ENCODE data around the gene ZNF490. TPM values are rescaled to one million over a fixed set of nuclear protein-coding genes. Genes with fewer than 3 reads are reported as not detected.

ZNF490 gene
- total and polyA plus RNA-seq, 10 of the 15 experiments (the other 5 are each of a cell fraction or from before 2014, with no cell fraction given), result 0.57 to 8.4 (median 3.2) TPM

DNA sequence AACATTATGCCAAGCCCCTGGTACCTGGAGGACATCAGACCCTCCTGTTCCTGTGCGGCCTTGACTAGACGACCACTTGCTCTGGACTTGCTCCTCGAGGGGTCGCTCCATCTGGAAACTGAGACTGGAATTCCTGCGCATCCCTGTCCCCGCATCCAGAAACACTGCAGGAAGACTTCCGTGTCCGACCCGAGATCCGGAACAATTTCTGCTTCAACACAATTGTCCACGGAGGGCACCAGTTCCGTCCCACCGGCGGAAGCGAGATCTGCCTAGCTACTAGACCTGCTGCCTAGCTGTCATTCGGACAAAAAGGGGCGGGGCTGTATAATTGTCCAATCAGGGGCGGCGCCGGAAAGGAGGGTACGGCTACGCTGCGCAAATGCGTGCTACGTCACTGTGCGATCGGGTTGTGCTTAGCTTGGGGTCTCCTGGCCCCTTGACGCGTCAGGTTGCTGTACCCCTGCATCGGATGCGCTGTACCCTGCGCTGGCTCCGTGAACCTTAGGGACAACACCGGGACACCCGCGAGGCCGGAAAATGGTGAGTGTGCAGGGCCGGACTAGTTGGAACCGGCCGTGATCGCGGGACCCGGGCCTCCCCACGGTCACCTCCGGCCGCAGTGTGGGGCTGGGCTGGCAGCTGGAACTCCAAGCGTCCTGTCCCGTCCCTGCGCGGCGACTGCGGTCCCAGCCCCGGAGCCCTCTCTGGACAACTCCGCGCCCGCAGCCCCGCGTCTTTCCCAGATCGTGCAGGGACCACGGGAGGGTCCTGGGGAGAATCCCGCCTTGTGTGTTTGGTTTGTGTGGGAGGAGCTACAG is at the start of gene ZNF490, which contains the start of gene ZNF791 (continued):
- TF ChIP-seq CBX5 (IDR thresholded peaks at IDR 0.05; ENCODE audit: low read depth), result no peak
- TF ChIP-seq RAD21 (IDR thresholded peaks at IDR 0.05; ENCODE audit: insufficient read depth, low read depth, low read length), result no peak
- TF ChIP-seq RUNX3 (IDR thresholded peaks at IDR 0.05; ENCODE audit: low read length), result peak; percentile 40
- TF ChIP-seq POU2F2 (IDR thresholded peaks at IDR 0.05; ENCODE audit: borderline replicate concordance, low read depth, low read length), result peak; percentile 82; the same call in 2 of the 3 replicates
- peak; percentile 84 for TF ChIP-seq SP1 (IDR thresholded peaks at IDR 0.05; ENCODE audit: low read depth, low read length)
- TF ChIP-seq, protein P1, sequence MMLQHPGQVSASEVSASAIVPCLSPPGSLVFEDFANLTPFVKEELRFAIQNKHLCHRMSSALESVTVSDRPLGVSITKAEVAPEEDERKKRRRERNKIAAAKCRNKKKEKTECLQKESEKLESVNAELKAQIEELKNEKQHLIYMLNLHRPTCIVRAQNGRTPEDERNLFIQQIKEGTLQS (IDR thresholded peaks at IDR 0.05; ENCODE audit: borderline replicate concordance, extremely low read depth, low read depth, low read length), result no peak
- TF ChIP-seq, protein P2, sequence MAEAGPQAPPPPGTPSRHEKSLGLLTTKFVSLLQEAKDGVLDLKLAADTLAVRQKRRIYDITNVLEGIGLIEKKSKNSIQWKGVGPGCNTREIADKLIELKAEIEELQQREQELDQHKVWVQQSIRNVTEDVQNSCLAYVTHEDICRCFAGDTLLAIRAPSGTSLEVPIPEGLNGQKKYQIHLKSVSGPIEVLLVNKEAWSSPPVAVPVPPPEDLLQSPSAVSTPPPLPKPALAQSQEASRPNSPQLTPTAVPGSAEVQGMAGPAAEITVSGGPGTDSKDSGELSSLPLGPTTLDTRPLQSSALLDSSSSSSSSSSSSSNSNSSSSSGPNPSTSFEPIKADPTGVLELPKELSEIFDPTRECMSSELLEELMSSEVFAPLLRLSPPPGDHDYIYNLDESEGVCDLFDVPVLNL (IDR thresholded peaks at IDR 0.05; ENCODE audit: low read depth, low read length), result no peak
- TF ChIP-seq MTA3 (IDR thresholded peaks at IDR 0.05; ENCODE audit: borderline replicate concordance, low read length), result no peak
- TF ChIP-seq RB1 (IDR thresholded peaks at IDR 0.05; ENCODE audit: borderline replicate concordance), result peak; percentile 34; the same call in 1 of the 2 replicates
- TF ChIP-seq SUZ12 (IDR thresholded peaks at IDR 0.05; ENCODE audit: unreplicated experiment), result no peak
- peak; percentile 32; the same call in 1 of the 2 replicates for TF ChIP-seq ZSCAN29 (IDR thresholded peaks at IDR 0.05)
- TF ChIP-seq, protein P3, sequence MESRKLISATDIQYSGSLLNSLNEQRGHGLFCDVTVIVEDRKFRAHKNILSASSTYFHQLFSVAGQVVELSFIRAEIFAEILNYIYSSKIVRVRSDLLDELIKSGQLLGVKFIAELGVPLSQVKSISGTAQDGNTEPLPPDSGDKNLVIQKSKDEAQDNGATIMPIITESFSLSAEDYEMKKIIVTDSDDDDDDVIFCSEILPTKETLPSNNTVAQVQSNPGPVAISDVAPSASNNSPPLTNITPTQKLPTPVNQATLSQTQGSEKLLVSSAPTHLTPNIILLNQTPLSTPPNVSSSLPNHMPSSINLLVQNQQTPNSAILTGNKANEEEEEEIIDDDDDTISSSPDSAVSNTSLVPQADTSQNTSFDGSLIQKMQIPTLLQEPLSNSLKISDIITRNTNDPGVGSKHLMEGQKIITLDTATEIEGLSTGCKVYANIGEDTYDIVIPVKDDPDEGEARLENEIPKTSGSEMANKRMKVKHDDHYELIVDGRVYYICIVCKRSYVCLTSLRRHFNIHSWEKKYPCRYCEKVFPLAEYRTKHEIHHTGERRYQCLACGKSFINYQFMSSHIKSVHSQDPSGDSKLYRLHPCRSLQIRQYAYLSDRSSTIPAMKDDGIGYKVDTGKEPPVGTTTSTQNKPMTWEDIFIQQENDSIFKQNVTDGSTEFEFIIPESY (IDR thresholded peaks at IDR 0.05), result no peak
- TF ChIP-seq, protein P4, sequence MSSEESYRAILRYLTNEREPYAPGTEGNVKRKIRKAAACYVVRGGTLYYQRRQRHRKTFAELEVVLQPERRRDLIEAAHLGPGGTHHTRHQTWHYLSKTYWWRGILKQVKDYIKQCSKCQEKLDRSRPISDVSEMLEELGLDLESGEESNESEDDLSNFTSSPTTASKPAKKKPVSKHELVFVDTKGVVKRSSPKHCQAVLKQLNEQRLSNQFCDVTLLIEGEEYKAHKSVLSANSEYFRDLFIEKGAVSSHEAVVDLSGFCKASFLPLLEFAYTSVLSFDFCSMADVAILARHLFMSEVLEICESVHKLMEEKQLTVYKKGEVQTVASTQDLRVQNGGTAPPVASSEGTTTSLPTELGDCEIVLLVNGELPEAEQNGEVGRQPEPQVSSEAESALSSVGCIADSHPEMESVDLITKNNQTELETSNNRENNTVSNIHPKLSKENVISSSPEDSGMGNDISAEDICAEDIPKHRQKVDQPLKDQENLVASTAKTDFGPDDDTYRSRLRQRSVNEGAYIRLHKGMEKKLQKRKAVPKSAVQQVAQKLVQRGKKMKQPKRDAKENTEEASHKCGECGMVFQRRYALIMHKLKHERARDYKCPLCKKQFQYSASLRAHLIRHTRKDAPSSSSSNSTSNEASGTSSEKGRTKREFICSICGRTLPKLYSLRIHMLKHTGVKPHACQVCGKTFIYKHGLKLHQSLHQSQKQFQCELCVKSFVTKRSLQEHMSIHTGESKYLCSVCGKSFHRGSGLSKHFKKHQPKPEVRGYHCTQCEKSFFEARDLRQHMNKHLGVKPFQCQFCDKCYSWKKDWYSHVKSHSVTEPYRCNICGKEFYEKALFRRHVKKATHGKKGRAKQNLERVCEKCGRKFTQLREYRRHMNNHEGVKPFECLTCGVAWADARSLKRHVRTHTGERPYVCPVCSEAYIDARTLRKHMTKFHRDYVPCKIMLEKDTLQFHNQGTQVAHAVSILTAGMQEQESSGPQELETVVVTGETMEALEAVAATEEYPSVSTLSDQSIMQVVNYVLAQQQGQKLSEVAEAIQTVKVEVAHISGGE (CRISPR knock-in tag; IDR thresholded peaks at IDR 0.05), result peak; percentile 89
- peak; percentile 87 for TF ChIP-seq TAF1 (IDR thresholded peaks at IDR 0.05; ENCODE audit: borderline replicate concordance, low read depth, low read length)
- peak; percentile 45; the same call in 1 of the 2 replicates for TF ChIP-seq LARP7 (IDR thresholded peaks at IDR 0.05)
- TF ChIP-seq NR2F1 (conservative IDR thresholded peaks at IDR 0.05), result peak; percentile 45; the same call in 1 of the 2 replicates
- TF ChIP-seq ZNF622 (IDR thresholded peaks at IDR 0.05), result no peak
- TF ChIP-seq NFXL1 (IDR thresholded peaks at IDR 0.05; ENCODE audit: borderline replicate concordance), result no peak
- no peak for TF ChIP-seq CBX3 (IDR thresholded peaks at IDR 0.05; ENCODE audit: borderline replicate concordance, low read depth)
- no peak for TF ChIP-seq MYC (IDR thresholded peaks at IDR 0.05; ENCODE audit: insufficient read depth, insufficient read length, insufficient replicate concordance, low read length, severe bottlenecking)
- 0 out of 4 replicates have a peak, but pooled peaks of 1 of the 2 experiments have one; percentile 44 for TF ChIP-seq ETV6 (conservative IDR thresholded peaks at IDR 0.05 in 1 of 2, IDR thresholded peaks at IDR 0.05 in 1 of 2; ENCODE audit: borderline replicate concordance in 1 of 2, low read depth in 1 of 2)

Data from GM12878 (cell line).